GM21526 (cell line): Measurements from ENCODE around the gene EIF2S1.
A peak's percentile ranks its signal among the peaks of the same experiment; 100 is the strongest.
"Not testable (repeated sequence)": the region's sequence is repeated elsewhere in the genome, so short reads cannot be mapped to it uniquely, and the experiment has no call there.

ENCODE experiments used
- ATAC-seq: cut with Tn5 transposase; IDR thresholded peaks from one replicate; pipeline ENCODE4 v1.9.1; 2021; ENCODE audit warnings: moderate library complexity; ENCODE audit not compliant: unreplicated experiment, low FRiP score

The EIF2S1 gene

GRCh38 chr14:67359775-67360469 is at the start of gene EIF2S1, which contains the start of gene ATP6V1D:
Gene EIF2S1 (plus strand): TSS chr14:67360328. CDS start chr14:67364768, 4,440 bp downstream.
Gene ATP6V1D (minus strand): TSS chr14:67359804. CDS start chr14:67359698, 106 bp downstream.
- peak; percentile 80 for ATAC-seq

GRCh38 chr14:67311868-67312267 is 48.3 kb upstream of the EIF2S1 start:
- no peak for ATAC-seq

- ATAC-seq = no peak
Measured at GRCh38 chr14:67313153-67313552, 47.0 kb upstream of the EIF2S1 start.

GRCh38 chr14:67317822-67318221 is 42.3 kb upstream of the EIF2S1 start:
- no peak for ATAC-seq

- no peak for ATAC-seq
Measured at GRCh38 chr14:67319142-67319541, 41.0 kb upstream of the EIF2S1 start.

- not testable (repeated sequence) for ATAC-seq
Measured at GRCh38 chr14:67329666-67330065, 30.5 kb upstream of the EIF2S1 start.

- ATAC-seq = no peak
Measured at GRCh38 chr14:67331368-67332125, 28.6 kb upstream of the EIF2S1 start.

GRCh38 chr14:67332468-67332867 is 27.7 kb upstream of the EIF2S1 start:
- no peak for ATAC-seq

- ATAC-seq = no peak
Measured at GRCh38 chr14:67335781-67336180, 24.3 kb upstream of the EIF2S1 start.

- not testable (repeated sequence) for ATAC-seq
Measured at GRCh38 chr14:67341231-67341630, 18.9 kb upstream of the EIF2S1 start.

GRCh38 chr14:67343601-67344230 is 16.4 kb upstream of the EIF2S1 start:
- no peak for ATAC-seq

- no peak for ATAC-seq
Measured at GRCh38 chr14:67345583-67345982, 14.5 kb upstream of the EIF2S1 start.

GRCh38 chr14:67352055-67352454 is 8.1 kb upstream of the EIF2S1 start:
- ATAC-seq = no peak

GRCh38 chr14:67357186-67357968 is 2.8 kb upstream of the EIF2S1 start:
- ATAC-seq = no peak

- no peak for ATAC-seq
Measured at GRCh38 chr14:67357969-67358354, 2.2 kb upstream of the EIF2S1 start.

- ATAC-seq = no peak
Measured at GRCh38 chr14:67358924-67359774, 979 bp upstream of the EIF2S1 start.

GRCh38 chr14:67360470-67361206 is 510 bp downstream of the EIF2S1 start:
- ATAC-seq = peak; percentile 24

- ATAC-seq = no peak
Measured at GRCh38 chr14:67365476-67365875, 5.3 kb downstream of the EIF2S1 start.

GRCh38 chr14:67370830-67371229 is 10.7 kb downstream of the EIF2S1 start:
- no peak for ATAC-seq
